OCI-LY3 (cell line): Measurements from ENCODE around the gene C1QTNF9.

Source experiments
- CTCF ChIP-seq: fragments of 200-600, 300-600 bp; sonication (generic); IDR thresholded peaks from 2 replicates; pipeline ENCODE4 v1.5.1; 2014; ENCODE audit warnings: antibody characterized with exemption, low read length, low read depth
- EZH2phosphoT487 ChIP-seq: fragments of 200-600 bp; shearing (Covaris generic); IDR thresholded peaks from 2 replicates; pipeline ENCODE4 v1.6.1; 2018; ENCODE audit warnings: antibody characterized with exemption, mixed run types, low read depth

- no peak for TF ChIP-seq CTCF
- no peak for TF ChIP-seq EZH2phosphoT487
These were observed 33.1 kb upstream of the C1QTNF9 start for GRCh38 chr13:24276306-24276705.
